ENCODE data around the gene OR52N4. TPM values are rescaled to one million over a fixed set of nuclear protein-coding genes. Genes with fewer than 3 reads are reported as not detected.

Gene OR52N4
- total RNA-seq, 1 donor from 2014 or later, result not detected

GRCh38 chr11:5722622-5723021 lies 31.4 kb upstream of the OR52N4 start:
- no peaks in the 10 kb centered on the region for H3K9me3 Mint-ChIP-seq (ENCODE audit: low read depth)
- no peak for TF ChIP-seq CTCF (IDR thresholded peaks at IDR 0.05; ENCODE audit: unreplicated experiment)
- no peaks in the 10 kb centered on the region for H3K27me3 Mint-ChIP-seq
- DNase-seq (ENCODE audit: low spot score, unreplicated experiment), result no peak
- H3K4me3 Mint-ChIP-seq (ENCODE audit: low read depth), result no peak overlapping the region
- no peaks in the 10 kb centered on the region for H3K36me3 Mint-ChIP-seq (ENCODE audit: insufficient read depth)
- H3K4me1 Mint-ChIP-seq (ENCODE audit: low read depth), result no peaks in the 10 kb centered on the region
- H3K27ac Mint-ChIP-seq, result no peak overlapping the region

- Mint-ChIP-seq H3K27me3 (peaks cover 3% of the 10 kb centered on the region), H3K27ac (no peak overlapping the region), H3K4me1 (ENCODE audit: low read depth) (no peaks in the 10 kb centered on the region), H3K36me3 (ENCODE audit: insufficient read depth) (no peaks in the 10 kb centered on the region), H3K4me3 (ENCODE audit: low read depth) (no peak overlapping the region), H3K9me3 (ENCODE audit: low read depth) (no peaks in the 10 kb centered on the region)
- DNase-seq (ENCODE audit: low spot score, unreplicated experiment), result no peak
- TF ChIP-seq CTCF (IDR thresholded peaks at IDR 0.05; ENCODE audit: unreplicated experiment), result no peak
Measured at GRCh38 chr11:5726351-5726750, 27.7 kb upstream of the OR52N4 start.

GRCh38 chr11:5727691-5728090 lies 26.4 kb upstream of the OR52N4 start:
- Mint-ChIP-seq H3K4me1 (ENCODE audit: low read depth) (no peaks in the 10 kb centered on the region), H3K27me3 (peaks cover 3% of the 10 kb centered on the region), H3K9me3 (ENCODE audit: low read depth) (no peaks in the 10 kb centered on the region), H3K36me3 (ENCODE audit: insufficient read depth) (no peaks in the 10 kb centered on the region), H3K27ac (no peak overlapping the region), H3K4me3 (ENCODE audit: low read depth) (no peak overlapping the region)
- DNase-seq (ENCODE audit: low spot score, unreplicated experiment), result no peak
- no peak for TF ChIP-seq CTCF (IDR thresholded peaks at IDR 0.05; ENCODE audit: unreplicated experiment)

DNA sequence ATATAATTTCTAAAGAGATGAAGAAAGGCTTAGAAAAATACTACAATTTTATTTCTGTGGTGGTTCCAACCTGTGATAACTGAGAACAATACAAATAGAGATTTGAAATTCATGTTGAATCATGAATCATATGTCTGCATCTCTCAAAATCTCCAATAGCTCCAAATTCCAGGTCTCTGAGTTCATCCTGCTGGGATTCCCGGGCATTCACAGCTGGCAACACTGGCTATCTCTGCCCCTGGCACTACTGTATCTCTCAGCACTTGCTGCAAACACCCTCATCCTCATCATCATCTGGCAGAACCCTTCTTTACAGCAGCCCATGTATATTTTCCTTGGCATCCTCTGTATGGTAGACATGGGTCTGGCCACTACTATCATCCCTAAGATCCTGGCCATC lies 17.6 kb upstream of the OR52N4 start, which contains the start of gene OR56B1:
TSS of gene OR56B1 (plus strand) at position 53 of the 400 bp plus-strand sequence. CDS start at position 122, 69 bp downstream.
- no peak for DNase-seq (ENCODE audit: low spot score, unreplicated experiment)

DNA sequence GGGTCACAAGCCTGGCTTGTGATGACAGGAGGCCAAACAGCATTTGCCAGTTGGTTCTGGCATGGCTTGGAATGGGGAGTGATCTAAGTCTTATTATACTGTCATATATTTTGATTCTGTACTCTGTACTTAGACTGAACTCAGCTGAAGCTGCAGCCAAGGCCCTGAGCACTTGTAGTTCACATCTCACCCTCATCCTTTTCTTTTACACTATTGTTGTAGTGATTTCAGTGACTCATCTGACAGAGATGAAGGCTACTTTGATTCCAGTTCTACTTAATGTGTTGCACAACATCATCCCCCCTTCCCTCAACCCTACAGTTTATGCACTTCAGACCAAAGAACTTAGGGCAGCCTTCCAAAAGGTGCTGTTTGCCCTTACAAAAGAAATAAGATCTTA lies 17.0 kb upstream of the OR52N4 start:
- Mint-ChIP-seq H3K36me3 (ENCODE audit: insufficient read depth) (no peaks in the 10 kb centered on the region), H3K4me3 (ENCODE audit: low read depth) (no peak overlapping the region), H3K27ac (no peak overlapping the region), H3K4me1 (ENCODE audit: low read depth) (no peaks in the 10 kb centered on the region), H3K9me3 (ENCODE audit: low read depth) (no peaks in the 10 kb centered on the region), H3K27me3 (no peaks in the 10 kb centered on the region)
- DNase-seq (ENCODE audit: low spot score, unreplicated experiment), result no peak
- no peak for TF ChIP-seq CTCF (IDR thresholded peaks at IDR 0.05; ENCODE audit: unreplicated experiment)

More for the DNA sequence above, 17.6 kb upstream of the OR52N4 start, which contains the start of gene OR56B1:
- TF ChIP-seq CTCF (IDR thresholded peaks at IDR 0.05; ENCODE audit: unreplicated experiment), result no peak
- no peaks in the 10 kb centered on the region for H3K9me3 Mint-ChIP-seq (ENCODE audit: low read depth)
- no peak within 1 kb of the TSS for H3K27ac Mint-ChIP-seq
- no peak within 1 kb of the TSS for H3K4me3 Mint-ChIP-seq (ENCODE audit: low read depth)
- H3K4me1 Mint-ChIP-seq (ENCODE audit: low read depth), result no peaks in the 10 kb centered on the region
- no peaks in the 10 kb centered on the region for H3K36me3 Mint-ChIP-seq (ENCODE audit: insufficient read depth)
- H3K27me3 Mint-ChIP-seq, result no peaks in the 10 kb centered on the region

Measured in progenitor cell of endocrine pancreas (in vitro differentiated cells).